Activated naive CD4-positive, alpha-beta T cell treated with anti-CD3 and anti-CD28 coated beads, Interleukin-2, amount 50 U/mL, for 72 hours (primary cell): ENCODE results near the gene SULF2. TPM values are rescaled to one million over a fixed set of nuclear protein-coding genes. Genes with fewer than 3 reads are reported as not detected.
"Not testable (repeated sequence)": the region's sequence is repeated elsewhere in the genome, so short reads cannot be mapped to it uniquely, and the experiment has no call there.

Source experiments
- ATAC-seq, 2 donors: fragments of 150-1000 bp; cut with Tn5 transposase; 2 replicates each; pipeline ENCODE4 v1.10.0; 2021; ENCODE audit warnings: mild to moderate bottlenecking in 2 of 2, moderate library complexity in 2 of 2
- DNase-seq, 2 donors: peaks; one replicate each; pipeline ENCODE4 v3.0.0; 2021 to 2022; ENCODE audit warnings: low spot score in 2 of 2
- H3K27ac Mint-ChIP-seq, 2 donors: one replicate each; pipeline ENCODE4 v1.8.0; 2022; ENCODE audit warnings: mild to moderate bottlenecking in 2 of 2, mixed read lengths in 2 of 2
- H3K36me3 Mint-ChIP-seq, 2 donors: one replicate each; pipeline ENCODE4 v1.8.0; 2022; ENCODE audit warnings: mixed read lengths in 2 of 2
- H3K9me3 Mint-ChIP-seq, 2 donors: one replicate each; pipeline ENCODE4 v1.8.0; 2022; ENCODE audit warnings: mixed read lengths in 2 of 2
- total RNA-seq, 2 donors: library from RNA; stranded (reverse); gene quantifications; one replicate each; pipeline ENCODE4 v1.2.3, GENCODE V29; 2022

Gene SULF2
- total RNA-seq: 1 to 10 TPM; 1.4 to 2.3 TPM

DNA sequence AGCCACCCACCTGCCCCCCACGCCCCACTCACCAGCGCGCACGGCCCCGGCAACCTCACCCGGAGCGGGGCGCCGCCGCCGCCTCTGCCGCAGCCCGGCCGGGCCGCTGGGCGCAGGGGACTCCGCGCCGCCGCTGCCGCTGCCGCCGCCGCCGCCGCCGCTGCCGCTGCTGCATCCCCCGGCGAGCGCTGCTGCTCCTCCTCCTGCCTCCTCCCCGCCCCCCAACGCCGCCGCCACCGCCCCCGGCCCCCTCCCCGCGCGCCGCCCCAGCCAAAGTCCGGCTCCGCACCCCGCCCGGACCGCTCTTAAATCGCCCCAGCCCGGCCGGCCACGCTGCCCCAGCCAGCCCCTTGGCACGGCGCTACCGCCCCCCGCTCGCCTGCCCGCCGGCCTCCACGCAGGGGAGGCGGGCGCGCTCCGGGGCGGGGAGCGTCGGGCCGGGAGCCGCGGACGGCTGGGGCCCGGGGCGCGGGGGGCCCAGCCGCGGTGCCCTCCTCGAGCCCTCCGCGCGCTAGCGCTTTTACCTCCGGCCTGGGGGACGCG, at the start of gene SULF2:
Gene SULF2 (minus strand): TSS at position 171 of the 543 bp plus-strand sequence. CDS start 28,118 bp downstream, outside the sequence.
- Mint-ChIP-seq H3K9me3 (no peaks in the 10 kb centered on the region), H3K36me3 (no peaks in the 10 kb centered on the region), H3K27ac (no peak within 1 kb of the TSS)
- ATAC-seq: peak; percentile 11 to 57
- no peak for DNase-seq

DNA sequence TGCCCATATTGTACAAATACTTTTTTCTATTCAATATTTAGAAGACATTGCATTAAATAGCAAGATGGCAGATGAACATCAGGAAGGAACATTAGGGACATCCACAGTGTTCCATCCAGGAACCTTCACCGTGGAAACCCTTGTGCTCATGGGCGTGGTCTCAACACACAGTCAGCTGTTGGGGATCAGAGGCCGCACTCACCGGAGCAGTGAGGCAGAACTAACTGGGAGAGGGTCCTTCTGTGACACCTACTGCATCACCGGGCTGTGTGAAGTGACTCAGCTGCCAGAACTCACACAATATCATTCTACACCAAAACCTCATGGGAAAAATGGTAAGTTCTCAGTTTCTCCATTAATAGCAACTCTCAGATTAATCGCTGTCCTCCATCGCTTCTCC, 46.4 kb upstream of the SULF2 start:
- not testable (repeated sequence) for H3K9me3 Mint-ChIP-seq, H3K36me3 Mint-ChIP-seq, DNase-seq, H3K27ac Mint-ChIP-seq, ATAC-seq

DNA sequence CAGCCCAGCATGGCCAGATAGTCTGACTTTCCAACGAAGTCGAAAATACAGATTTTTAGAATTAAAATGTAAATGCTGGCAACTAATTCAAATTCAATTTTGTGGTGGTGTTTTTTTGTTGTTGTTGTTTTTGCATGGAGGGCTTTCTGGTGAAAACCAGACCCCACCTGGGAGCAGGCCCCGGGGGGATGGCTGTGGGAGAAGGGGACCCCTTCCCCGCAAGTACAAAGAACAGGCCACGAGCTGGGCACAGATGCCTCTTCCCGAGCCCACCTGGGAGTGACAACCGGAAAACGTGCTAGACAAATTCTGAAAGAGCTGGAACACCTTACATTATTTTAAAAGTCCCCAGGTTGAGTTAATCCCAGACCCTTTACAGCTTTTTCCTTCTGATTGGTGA, 41.4 kb upstream of the SULF2 start:
- ATAC-seq, DNase-seq, H3K27ac Mint-ChIP-seq, H3K9me3 Mint-ChIP-seq, H3K36me3 Mint-ChIP-seq: not testable (repeated sequence)

DNA sequence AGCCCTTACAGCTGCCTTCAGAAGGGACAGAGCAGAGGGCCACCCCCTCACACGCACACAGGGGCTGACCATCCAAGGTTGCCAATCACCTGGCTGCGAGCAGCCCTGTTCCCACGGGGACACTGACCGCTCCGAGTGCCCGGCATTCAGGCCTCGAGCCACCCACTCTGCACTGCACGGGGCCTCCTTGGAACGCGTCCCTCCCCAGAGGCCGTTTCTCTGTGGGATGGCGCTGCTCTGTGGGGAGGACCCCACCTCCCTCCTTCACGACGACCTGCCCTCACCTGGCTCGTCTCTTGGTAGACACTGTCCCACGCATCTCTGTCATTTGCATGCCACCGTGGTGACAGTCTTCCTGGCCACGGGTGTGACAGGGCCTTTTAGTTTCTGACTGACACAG, 40.7 kb upstream of the SULF2 start:
- not testable (repeated sequence) for DNase-seq, H3K9me3 Mint-ChIP-seq, ATAC-seq, H3K36me3 Mint-ChIP-seq
- peak overlapping the region in 1 of 2 donors; percentile 72 for H3K27ac Mint-ChIP-seq

DNA sequence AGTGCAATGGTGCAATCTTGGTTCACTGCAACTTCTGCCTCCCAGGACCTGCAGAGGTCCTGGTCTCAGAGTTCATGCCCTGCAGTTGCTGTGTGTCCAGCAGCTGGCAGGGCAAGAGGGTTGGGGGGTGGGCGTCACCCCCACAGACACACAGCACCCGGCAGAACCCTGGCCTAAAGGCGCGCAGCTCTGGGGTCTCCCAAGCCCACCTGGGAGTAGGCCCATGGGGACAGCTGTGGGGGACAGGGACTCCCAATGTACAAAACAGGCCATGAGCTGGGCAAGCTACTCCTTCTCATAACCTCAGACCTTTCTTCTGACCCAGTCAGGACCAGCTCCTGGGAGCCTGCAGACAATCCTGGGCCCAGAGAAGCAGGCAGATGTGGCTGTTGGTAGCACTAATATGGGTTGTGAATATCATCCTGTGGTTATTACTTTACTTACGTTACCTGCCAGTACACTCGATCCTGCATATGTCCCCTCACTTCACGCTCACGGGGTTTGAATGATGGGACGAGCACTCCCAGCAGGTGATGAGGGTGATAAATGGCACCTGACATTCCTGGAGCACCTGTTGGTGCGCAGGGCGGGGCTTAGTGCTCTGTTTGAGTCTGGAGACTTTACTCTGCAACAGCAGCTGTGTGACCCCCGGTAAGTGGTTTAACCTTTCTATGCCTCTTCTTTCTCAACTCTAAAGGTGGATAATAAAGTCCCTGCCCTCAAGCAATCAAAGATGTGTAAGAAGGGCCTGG, 39.9 kb upstream of the SULF2 start:
- no peaks in the 10 kb centered on the region for H3K9me3 Mint-ChIP-seq
- DNase-seq (no peak), ATAC-seq (no peak)
- H3K27ac Mint-ChIP-seq: peak overlapping the region in 1 of 2 donors; percentile 72
- no peaks in the 10 kb centered on the region for H3K36me3 Mint-ChIP-seq

DNA sequence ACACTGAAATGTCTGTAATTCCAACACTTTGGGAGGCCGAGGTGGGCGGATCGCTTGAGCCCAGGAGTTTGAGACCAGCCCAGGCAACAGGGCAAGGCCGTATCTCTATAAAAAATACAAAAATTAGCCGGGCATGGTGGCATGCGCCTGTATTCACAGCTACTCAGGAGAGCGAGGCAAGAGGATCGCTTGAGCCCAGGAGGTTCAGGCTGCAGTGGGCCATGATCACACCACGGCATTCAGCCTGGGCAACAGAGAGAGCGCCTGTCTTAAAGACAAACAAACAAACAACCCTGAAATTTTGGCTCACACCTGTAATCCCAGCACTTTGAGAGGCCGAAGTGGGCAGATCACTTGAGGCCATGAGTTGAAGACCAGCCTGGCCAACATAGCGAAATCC, 38.7 kb upstream of the SULF2 start:
- not testable (repeated sequence) for H3K36me3 Mint-ChIP-seq, ATAC-seq, H3K9me3 Mint-ChIP-seq, H3K27ac Mint-ChIP-seq, DNase-seq

DNA sequence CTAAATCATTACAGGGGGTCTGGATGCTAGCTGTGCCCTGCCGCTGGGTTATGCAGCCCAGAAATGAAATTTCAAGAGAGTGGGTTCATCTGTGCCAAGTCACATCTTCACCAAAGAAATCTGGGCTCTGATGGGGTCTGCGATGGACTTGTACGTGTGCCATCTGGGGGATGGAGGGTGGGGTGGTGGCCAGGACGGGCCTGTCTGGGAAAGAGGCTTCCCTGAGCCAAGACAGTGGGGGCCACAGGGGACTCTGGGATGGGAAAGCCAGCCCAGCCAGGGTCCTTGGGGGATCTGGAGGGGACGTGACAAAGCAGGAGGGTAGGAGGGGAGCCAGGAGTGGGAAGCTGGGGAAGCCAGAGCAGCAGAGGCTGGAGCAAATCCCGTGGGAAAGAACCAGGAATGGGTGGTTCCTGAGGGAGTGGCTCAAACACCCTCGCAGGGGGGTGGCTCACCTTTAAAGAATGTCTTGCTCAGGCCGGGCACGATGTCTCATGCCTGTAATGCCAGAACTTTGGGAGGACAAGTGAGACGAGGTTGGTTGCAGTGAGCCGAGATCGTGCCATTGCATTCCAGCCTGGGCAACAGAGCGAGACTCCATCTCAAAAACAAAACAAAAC, 36.3 kb upstream of the SULF2 start:
- DNase-seq (no peak), ATAC-seq (no peak)
- H3K27ac Mint-ChIP-seq: peak overlapping the region in 1 of 2 donors; percentile 52
- H3K36me3 Mint-ChIP-seq: no peaks in the 10 kb centered on the region
- H3K9me3 Mint-ChIP-seq: no peaks in the 10 kb centered on the region

DNA sequence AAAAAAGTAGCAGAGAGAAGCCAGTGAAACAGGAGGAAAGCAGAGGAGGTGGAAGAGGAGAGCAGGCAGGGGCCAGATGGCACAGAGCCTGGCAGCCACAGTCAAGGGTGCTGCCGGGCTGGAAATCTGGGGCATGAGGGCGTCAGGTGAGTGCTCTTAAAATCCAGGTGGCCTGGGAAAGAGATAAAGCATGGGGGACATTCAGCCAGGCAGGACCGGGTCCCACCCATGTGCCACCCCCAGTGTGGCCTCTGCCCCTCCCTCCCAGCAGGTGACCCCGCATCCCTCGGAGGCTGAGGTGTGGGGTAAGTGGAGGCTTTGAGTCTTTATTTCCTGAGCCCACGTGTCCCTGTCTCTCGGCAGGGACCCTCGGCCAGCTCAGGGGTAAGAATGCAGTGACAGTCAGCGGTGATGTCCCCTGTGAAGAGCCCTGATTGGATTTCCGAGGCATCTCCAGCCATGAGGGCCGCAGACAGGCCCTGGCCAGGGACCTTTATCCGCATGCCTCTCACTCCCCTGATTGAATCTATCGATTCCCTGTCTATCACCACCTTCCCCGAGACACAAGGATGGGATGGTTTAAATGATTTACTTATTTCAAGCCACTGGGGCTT, 33.8 kb upstream of the SULF2 start:
- DNase-seq (no peak), ATAC-seq (no peak)
- Mint-ChIP-seq H3K27ac (no peak overlapping the region), H3K36me3 (peaks cover 0 to under 1% of the 10 kb centered on the region in 2 donors), H3K9me3 (peaks cover 0 to under 1% of the 10 kb centered on the region in 2 donors)

DNA sequence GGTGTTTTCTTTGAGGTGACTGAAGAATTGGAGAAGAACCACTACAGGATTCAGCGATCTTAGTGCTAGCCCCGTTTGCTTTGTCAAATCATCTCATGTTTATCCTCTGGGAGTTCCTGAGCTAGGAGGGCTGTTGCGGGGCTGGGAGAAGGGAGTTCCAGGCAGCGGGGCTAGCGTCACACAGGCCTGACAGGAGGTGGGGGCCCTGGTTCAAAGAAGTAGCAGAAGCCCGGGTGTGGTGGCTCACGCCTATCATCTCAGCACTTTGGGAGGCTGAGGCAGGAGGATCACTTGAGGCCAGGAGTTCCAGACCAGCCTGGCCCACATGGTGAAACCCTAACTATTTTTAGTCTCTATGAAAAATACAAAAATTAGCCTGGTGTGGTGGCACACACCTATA, 33.2 kb upstream of the SULF2 start:
- Mint-ChIP-seq H3K36me3 (peaks cover 0 to 5% of the 10 kb centered on the region in 2 donors), H3K27ac (no peak overlapping the region), H3K9me3 (peaks cover 0 to 5% of the 10 kb centered on the region in 2 donors)
- ATAC-seq (no peak), DNase-seq (no peak)

DNA sequence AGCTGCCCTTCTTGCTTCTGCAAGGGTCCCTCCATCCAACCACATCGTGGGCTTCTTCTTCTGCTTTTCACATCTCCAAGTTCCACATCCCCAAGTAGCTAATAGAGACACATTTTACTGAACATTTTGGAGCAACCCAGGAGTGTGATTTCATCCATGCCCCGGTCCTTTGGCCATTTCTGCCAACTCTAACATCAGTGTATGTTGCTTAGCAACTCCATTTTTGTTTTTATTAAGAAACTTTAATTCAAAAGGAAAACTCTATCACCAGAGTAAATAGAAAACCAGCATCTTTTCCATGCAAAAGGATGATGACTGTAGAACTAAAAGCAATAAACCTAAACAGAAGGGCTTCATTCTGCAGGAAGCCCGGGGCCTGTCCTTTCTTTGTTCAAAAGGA, 32.7 kb upstream of the SULF2 start:
- no peak for ATAC-seq
- no peak for DNase-seq
- no peak overlapping the region for H3K27ac Mint-ChIP-seq
- H3K36me3 Mint-ChIP-seq: peaks cover 0 to 5% of the 10 kb centered on the region in 2 donors
- peaks cover 0 to 5% of the 10 kb centered on the region in 2 donors for H3K9me3 Mint-ChIP-seq

DNA sequence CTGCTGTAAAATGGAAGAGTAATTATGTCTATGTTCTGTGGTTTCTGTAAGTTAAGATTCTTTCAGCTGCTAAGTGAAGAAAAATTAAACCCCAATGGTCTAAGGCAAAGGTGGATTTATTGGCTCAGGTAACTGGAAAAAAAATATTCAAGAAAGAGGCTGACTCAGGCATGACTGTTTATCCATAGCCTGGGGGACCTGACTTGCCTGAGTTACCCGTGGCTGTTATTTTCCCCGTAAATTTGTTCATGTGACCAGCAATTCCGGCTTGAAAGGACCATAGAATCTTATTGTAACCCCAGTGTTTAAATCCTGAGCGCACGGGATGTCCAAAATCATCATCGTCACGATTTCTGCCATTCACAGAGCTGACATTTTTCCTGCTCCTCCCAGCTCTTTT, 32.3 kb upstream of the SULF2 start:
- no peak for DNase-seq
- Mint-ChIP-seq H3K36me3 (peaks cover 0 to 5% of the 10 kb centered on the region in 2 donors), H3K9me3 (peaks cover 0 to 5% of the 10 kb centered on the region in 2 donors), H3K27ac (no peak overlapping the region)
- ATAC-seq: no peak

DNA sequence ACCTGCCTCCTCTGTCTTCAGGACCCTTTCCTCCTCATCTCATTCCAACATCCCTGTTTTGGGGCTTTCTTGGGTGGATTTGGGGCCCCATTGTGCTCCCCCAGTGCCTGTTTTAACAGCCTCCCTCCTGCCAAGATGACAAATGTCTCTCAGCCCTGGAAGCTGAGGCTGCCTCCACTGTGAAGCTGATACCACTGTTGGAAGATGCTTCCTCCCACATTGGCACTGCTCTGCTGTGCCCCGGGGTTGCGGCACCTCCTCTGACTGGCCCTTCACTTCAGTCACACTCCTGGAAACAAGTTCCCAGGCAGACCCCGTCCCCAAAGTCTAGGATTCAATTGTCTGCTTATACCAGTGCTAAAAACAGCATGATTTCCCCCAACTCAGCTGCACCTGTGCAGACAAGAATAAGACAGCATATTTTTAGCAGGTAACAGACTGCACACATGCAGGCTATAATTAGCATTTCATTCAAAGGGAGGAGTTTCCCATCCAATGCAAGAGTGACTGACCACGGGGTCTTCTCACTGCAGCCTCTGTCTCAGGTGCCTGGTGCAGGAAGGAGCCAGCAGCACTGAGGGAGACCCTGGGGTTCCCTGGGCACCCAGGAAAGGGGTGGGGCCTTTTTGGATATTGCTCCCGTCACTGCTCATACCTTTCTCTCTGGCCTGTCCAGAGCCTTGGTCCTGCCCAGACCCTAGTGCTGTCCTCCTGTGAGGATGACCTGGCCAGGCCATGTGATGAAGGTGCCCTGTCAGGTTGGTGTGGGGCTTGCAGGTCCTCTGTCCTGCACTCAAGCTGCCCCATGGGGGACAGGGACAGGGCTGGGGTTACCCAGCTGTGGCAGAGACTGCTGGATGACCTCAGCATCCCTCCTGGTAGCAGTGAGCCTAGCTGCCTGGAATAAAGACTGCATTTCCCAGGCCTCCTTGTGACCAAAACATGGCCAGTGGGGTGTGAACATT, 31.5 kb upstream of the SULF2 start:
- H3K27ac Mint-ChIP-seq: no peak overlapping the region
- no peak for ATAC-seq
- peaks cover 0 to 5% of the 10 kb centered on the region in 2 donors for H3K9me3 Mint-ChIP-seq
- no peak for DNase-seq
- peaks cover 0 to 5% of the 10 kb centered on the region in 2 donors for H3K36me3 Mint-ChIP-seq

DNA sequence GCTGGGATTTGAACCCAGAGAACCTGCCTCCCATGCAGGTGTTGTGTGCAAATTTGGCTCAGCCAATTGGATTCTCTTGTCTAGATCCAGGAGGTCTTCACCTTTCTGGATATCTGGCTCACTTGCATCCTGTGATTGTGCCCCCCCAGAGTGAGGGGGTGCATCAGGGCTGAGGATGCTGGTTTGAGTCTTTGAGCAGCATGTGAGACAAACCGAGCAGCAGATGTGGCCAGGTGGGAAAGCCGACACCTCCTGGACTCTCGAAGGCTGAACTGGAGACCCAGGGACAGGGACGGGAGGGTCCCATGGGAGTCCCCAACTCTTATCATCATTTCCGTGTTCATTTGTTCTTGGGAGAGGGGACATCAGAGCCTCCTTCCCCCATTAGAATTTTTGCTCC, 30.6 kb upstream of the SULF2 start:
- H3K27ac Mint-ChIP-seq: no peak overlapping the region
- no peak for ATAC-seq
- DNase-seq: no peak
- H3K36me3 Mint-ChIP-seq: peaks cover 0 to 5% of the 10 kb centered on the region in 2 donors
- peaks cover 0 to 5% of the 10 kb centered on the region in 2 donors for H3K9me3 Mint-ChIP-seq

DNA sequence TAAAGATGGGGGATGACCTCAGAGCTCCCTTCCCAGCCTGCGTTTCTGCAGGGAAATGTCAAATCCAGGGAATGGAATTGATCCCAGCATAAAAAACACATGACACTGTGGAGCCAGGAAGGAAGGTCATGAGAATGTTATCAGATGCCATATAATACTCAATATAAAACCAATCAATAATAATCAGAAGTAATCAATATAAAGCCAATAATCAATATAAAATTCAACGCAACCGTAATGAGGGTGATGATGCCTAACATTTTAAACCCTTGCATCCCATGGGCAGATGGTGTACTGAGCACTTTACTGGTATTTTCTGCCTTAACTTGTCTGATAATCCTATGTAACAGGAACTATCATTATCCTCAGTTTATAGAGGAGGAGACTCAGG, 30.1 kb upstream of the SULF2 start:
- ATAC-seq (no peak), DNase-seq (no peak)
- H3K27ac Mint-ChIP-seq: no peak overlapping the region
- H3K9me3 Mint-ChIP-seq: peaks cover 0 to 5% of the 10 kb centered on the region in 2 donors
- H3K36me3 Mint-ChIP-seq: peaks cover 0 to 5% of the 10 kb centered on the region in 2 donors

DNA sequence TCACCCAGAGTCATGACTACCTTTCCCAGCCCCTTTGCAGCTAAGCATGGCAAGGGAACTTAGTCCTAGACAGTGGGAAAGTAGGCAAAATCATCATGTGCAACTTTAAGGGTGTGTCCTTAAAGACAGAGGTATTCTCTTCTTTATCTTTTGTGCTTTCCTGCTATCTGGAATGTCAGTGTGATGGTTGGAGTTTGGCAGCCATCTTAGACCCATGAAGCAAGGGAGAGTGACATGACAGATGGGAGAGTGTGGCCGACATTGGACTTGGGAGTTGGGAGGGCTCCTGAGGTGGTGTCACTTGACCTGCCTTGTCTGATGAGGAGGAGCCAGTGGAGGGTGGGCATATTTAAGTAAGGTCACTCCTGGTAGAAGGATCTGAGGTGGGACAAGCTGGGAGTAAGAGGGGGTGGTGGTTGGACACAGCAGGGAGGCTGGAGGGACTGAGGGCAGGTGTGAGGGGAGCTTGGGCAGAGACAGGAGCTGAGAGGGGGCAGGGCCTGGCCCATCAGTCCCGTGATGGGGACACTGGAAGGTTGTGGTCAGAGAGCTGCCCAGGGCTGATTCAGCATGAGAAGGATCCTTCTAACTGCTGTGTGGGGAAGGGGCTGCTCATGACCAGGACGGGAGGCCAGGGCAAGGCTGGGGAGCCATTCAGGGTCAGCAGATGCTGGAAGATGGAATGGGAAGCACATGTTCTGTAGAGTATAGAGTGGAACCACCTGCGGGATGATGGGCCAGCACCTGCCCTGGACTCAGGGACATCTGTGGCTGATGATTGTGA, 29.5 kb upstream of the SULF2 start:
- Mint-ChIP-seq H3K9me3 (peaks cover 0 to 5% of the 10 kb centered on the region in 2 donors), H3K36me3 (peaks cover 0 to 5% of the 10 kb centered on the region in 2 donors), H3K27ac (no peak overlapping the region)
- ATAC-seq: no peak
- no peak for DNase-seq
